GM12872 (cell line): ENCODE results near the gene GPR17.

Experiments used
- TF ChIP-seq, protein P1 (sequence below): IDR thresholded peaks from 3 replicates; pipeline ENCODE4 v1.5.1; 2011; ENCODE audit warnings: low read depth, mild to moderate bottlenecking, low read length, moderate library complexity; ENCODE audit not compliant: insufficient read depth

The GPR17 gene

DNA sequence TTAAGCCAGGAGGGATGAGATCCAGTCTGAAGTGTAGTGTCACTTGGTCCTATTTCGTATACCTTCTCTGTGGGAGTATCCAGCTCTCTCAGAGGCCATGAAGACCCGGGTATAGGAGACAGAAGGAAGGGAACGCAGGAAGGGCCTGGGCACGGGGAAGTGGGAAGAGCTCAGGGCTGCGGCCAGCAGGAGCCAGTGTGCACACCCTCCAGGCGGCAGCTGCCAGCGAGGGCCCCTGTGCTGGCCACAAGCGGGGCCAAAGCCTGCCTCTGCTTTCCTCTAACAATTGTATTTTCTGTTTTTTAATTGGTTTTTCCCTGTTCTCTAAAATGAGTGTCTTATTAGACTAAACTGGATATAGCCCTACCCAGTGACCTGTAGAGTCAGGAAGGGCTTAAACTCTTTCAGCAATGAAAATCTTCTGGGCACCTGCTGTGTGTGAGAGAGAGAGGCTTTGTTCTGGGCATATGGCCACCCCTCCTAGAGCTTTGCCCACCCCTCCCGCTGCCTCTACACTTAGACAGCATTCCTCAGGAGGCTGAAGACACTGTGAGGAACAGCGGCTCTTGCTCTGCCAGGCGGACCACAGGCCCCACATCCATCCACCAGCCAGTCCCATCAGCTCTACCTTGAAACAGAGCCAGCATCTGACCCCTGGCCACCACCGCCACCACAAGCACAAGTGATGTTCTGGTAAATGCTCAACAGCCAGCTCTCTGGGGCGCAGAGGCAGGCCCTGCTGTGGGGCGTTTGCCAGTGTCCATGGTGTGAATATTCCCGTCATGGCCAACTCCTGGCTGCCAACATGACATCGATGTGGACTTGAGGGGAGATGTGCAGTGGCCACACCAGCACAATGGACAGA is 9.5 kb downstream of the GPR17 start:
- TF ChIP-seq, protein P1, sequence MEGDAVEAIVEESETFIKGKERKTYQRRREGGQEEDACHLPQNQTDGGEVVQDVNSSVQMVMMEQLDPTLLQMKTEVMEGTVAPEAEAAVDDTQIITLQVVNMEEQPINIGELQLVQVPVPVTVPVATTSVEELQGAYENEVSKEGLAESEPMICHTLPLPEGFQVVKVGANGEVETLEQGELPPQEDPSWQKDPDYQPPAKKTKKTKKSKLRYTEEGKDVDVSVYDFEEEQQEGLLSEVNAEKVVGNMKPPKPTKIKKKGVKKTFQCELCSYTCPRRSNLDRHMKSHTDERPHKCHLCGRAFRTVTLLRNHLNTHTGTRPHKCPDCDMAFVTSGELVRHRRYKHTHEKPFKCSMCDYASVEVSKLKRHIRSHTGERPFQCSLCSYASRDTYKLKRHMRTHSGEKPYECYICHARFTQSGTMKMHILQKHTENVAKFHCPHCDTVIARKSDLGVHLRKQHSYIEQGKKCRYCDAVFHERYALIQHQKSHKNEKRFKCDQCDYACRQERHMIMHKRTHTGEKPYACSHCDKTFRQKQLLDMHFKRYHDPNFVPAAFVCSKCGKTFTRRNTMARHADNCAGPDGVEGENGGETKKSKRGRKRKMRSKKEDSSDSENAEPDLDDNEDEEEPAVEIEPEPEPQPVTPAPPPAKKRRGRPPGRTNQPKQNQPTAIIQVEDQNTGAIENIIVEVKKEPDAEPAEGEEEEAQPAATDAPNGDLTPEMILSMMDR = no peak

DNA sequence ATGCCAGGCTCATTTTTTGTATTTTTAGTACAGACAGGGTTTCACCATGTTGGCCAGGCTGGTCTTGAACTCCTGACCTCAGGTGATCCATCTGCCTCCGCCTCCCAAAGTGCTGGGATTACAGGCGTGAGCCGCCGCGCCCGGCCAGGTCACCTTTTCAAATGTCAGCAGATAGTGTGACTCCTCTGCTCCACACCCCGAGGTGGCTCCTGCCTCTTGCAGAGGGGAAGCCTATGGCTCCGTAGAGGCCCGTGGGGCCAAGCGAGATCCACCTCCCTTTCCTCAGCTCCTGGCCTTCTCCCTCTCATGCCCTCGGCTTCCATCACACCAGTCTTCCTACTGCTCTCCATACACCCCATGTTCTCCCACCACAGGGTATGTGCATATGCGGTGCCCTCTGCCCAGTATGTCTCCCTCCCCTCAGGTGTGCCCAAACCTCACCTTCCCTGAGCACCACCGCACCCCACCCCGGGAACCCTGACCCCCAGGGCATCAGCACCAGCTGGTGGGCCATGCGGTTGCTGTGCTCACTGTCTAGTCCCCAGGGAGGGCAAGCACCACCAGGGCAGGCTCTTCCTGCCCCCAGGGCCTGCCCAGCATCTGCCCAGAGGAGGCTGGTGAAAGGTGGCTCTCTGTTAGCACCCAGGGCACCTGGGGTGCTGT is 10.7 kb downstream of the GPR17 start:
- TF ChIP-seq, protein P1 = no peak

DNA sequence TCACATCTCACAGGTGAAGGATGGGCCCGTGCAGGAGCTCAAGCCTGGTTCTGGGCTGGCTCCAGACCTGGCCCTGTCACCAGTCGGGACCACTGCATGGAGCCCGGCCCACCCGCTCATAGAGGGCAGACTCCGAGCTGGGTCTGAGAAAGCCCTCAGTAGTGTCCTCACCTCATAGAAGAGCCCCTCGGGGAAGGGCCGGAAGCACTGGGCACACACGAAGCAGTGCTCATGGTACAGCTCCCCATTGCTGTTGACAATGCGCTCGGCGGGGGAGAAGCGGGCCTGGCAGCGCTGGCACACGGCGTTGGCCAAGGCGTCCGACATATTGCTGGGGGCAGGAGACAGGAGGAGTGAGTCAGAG is 11.3 kb downstream of the GPR17 start:
- TF ChIP-seq, protein P1 = no peak

DNA sequence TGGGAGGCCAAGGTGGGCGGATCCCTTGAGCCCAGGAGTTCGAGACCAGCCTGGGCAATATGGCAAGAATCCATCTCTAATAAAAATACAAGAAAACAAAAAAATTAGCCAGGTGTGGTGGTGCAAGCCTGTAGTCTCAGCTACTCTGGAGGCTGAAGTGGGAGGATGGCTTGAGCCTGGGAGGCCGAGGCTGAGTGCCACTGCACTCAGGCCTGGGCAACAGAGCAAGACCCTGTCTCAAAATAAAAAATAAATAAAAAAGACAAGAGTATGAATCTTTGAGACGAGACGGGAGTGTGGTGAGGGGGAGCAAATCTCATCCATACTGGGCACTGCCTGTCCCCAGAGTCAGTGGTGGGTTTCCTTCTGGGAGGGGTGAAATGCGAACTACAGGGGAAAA is 12.2 kb downstream of the GPR17 start:
- TF ChIP-seq, protein P1 = no peak

DNA sequence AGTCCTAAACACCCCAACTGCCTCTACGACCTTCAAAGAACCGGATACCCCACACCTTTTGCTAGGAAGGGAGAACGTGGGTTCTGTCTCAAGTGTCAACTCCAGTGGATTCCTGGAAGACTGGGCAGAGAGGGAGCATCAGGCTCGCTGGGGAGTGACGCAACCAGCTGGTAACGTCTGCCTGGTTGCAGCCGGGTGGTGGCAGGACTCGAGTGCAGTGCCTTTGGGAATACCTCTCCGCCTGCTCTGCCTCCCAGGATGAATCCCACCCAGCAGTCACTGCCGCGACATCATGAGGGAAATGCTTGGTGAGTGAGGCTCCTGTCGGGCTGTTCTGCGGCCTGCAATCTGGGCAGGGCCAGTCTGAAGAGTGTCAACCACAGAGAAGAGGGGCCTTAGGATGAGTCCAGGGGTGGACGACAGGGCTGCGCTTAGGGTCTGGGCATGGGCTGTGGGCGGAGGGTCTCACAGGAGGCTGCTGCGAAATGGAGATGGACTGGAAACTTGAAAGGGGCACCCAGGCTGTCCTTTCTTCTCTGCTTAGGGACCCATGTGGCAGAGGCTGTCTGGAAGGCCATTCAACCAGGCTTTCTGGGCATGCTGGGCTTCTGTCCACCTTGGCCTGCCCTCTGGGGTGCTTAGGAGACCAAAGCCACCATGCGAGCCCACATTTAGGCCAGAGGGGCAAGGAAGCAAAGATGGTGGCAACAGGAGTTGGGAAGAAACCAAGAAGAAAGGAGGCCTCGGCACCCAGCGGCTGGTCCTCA is 12.9 kb downstream of the GPR17 start:
- TF ChIP-seq, protein P1 = no peak

DNA sequence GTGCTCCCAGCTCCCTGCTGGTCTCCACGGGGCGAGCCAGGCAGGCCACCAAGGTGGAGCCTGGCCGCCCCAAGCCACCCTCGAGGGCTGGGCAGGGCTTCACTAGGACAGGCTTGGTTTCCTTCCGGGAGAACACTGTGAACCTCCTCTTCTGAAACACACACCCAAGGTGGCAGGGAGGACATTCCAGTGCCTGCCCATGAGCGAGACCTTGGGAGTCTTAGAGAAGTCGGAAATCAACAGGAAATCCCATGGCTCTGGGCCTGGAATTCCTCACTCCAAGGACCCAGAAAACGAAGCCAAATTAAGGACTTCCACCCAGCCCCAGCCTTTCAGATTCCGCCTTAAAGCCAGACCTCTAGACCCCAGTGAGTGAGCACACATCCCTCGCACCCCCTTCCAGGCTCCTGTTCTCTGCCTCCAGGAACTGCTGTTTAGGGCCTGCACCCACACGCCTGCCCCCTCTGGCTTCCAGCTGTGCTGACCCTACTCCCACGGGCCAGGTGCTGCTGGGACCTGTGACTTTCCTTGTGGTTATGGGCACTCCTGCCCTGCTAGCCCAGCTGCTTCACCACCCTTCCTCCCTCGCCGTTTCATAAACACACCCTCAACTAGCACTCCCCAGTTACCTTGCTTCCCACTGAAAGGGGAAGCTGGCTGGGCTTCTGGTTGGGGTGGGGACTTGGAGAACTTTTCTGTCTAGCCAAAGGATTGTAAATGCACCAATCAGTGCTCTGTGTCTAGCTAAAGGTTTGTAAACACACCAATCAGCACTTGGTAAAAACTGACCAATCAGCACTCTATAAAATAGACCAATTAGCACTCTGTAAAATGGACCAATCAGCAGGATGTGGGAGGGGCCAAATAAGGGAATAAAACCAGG is 13.7 kb downstream of the GPR17 start:
- TF ChIP-seq, protein P1 = no peak
